ENCODE measurements around the gene MTARC2.

GRCh38 chr1:220806408-220806807 lies 58.3 kb downstream of the MTARC2 start:
- TF ChIP-seq CTCF (IDR thresholded peaks at IDR 0.05): no peak
- TF ChIP-seq EZH2 (IDR thresholded peaks at IDR 0.05): no peak
- TF ChIP-seq EZH2phosphoT487 (IDR thresholded peaks at IDR 0.05): no peak
